ENCODE data around the gene SEC14L1. TPM values are rescaled to one million over a fixed set of nuclear protein-coding genes. Genes with fewer than 3 reads are reported as not detected.

Gene SEC14L1
- total RNA-seq, 1 experiment from 2014 or later = 81.0 TPM

DNA sequence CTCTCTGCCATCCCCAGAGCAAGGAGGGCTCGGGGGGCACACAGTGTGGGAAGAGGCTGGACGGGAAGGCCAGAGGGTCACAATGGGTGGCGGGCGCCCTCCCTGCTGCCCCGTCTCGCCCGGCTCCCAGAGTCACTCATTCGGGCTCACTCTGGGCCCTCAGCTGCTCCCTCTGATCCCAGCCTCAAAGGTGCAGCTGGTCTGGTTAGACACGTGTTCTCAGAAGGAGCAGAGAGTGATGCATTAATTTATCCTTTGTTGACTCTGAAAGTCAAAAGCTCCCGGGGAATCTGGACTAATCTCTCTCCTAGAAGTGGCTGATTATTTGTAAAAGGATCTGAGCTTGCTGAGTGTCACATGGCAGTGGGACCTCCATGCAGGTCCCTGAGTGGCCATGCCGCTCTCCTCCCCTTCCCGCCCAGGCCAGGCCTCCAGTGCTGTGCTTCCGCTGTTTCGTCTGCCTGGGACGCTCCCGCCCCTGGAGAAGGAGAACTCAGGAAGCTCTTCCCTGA is 87.5 kb downstream of the SEC14L1 start:
- no peaks in the 10 kb centered on the region for H3K27me3 Mint-ChIP-seq (ENCODE audit: low read depth)
- H3K9me3 Mint-ChIP-seq = 0 out of 2 replicates have a peak, but pooled peaks cover 3% of the 10 kb centered on the region
- TF ChIP-seq ESRRA (CRISPR knock-in tag; IDR thresholded peaks at IDR 0.05; ENCODE audit: borderline replicate concordance) (no peak), MXD4 (CRISPR knock-in tag; IDR thresholded peaks at IDR 0.05; ENCODE audit: borderline replicate concordance) (no peak), GABPB1 (CRISPR knock-in tag; IDR thresholded peaks at IDR 0.05) (no peak), ZNF396 (CRISPR knock-in tag; IDR thresholded peaks at IDR 0.05; ENCODE audit: borderline replicate concordance) (no peak), ZNF219 (CRISPR knock-in tag; IDR thresholded peaks at IDR 0.05; ENCODE audit: borderline replicate concordance) (no peak), NFATC4 (CRISPR knock-in tag; IDR thresholded peaks at IDR 0.05) (no peak), E2F4 (CRISPR knock-in tag; IDR thresholded peaks at IDR 0.05; ENCODE audit: borderline replicate concordance, low read depth) (no peak), ZNF512 (CRISPR knock-in tag; IDR thresholded peaks at IDR 0.05; ENCODE audit: borderline replicate concordance) (no peak), GTF2I (CRISPR knock-in tag; conservative IDR thresholded peaks at IDR 0.05) (no peak), FOXK1 (CRISPR knock-in tag; IDR thresholded peaks at IDR 0.05) (no peak), USF2 (CRISPR knock-in tag; IDR thresholded peaks at IDR 0.05) (no peak), NFYB (CRISPR knock-in tag; conservative IDR thresholded peaks at IDR 0.05; ENCODE audit: low read depth) (no peak), ZNF317 (CRISPR knock-in tag; IDR thresholded peaks at IDR 0.05; ENCODE audit: borderline replicate concordance, low read depth) (no peak)
- TF ChIP-seq, protein P1, sequence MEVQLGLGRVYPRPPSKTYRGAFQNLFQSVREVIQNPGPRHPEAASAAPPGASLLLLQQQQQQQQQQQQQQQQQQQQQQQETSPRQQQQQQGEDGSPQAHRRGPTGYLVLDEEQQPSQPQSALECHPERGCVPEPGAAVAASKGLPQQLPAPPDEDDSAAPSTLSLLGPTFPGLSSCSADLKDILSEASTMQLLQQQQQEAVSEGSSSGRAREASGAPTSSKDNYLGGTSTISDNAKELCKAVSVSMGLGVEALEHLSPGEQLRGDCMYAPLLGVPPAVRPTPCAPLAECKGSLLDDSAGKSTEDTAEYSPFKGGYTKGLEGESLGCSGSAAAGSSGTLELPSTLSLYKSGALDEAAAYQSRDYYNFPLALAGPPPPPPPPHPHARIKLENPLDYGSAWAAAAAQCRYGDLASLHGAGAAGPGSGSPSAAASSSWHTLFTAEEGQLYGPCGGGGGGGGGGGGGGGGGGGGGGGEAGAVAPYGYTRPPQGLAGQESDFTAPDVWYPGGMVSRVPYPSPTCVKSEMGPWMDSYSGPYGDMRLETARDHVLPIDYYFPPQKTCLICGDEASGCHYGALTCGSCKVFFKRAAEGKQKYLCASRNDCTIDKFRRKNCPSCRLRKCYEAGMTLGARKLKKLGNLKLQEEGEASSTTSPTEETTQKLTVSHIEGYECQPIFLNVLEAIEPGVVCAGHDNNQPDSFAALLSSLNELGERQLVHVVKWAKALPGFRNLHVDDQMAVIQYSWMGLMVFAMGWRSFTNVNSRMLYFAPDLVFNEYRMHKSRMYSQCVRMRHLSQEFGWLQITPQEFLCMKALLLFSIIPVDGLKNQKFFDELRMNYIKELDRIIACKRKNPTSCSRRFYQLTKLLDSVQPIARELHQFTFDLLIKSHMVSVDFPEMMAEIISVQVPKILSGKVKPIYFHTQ (CRISPR knock-in tag; IDR thresholded peaks at IDR 0.05) = no peak
- H3K36me3 Mint-ChIP-seq = 0 out of 2 replicates have a peak, but pooled peaks cover 2% of the 10 kb centered on the region
- ChIA-PET POLR2A (no interaction called here), CTCF (interaction anchor here (0.6 to 1.9 kb wide), 3 partner anchors 14 to 360 kb away, joined by 3 to 8 read pairs (median 4); partner anchors contain the start of gene MGAT5B)
- DNase-seq (ENCODE audit: low spot score) = no peak
- H3K4me1 Mint-ChIP-seq = no peaks in the 10 kb centered on the region
- H3K4me3 Mint-ChIP-seq = no peak overlapping the region
- H3K27ac Mint-ChIP-seq = no peak overlapping the region
- no peak for ATAC-seq

- ChIA-PET CTCF (interaction anchor here (0.6 to 1.9 kb wide), 2 partner anchors 14 to 361 kb away, joined by 3 to 8 read pairs; no protein-coding TSS in a partner anchor), POLR2A (no interaction called here)
- H3K9me3 Mint-ChIP-seq = 0 out of 2 replicates have a peak, but pooled peaks cover 3% of the 10 kb centered on the region
- DNase-seq (ENCODE audit: low spot score) (no peak), ATAC-seq (no peak)
- no peak for TF ChIP-seq ZNF138 (CRISPR knock-in tag; conservative IDR thresholded peaks at IDR 0.05)
- H3K27me3 Mint-ChIP-seq (ENCODE audit: low read depth) = no peaks in the 10 kb centered on the region
- H3K36me3 Mint-ChIP-seq = 0 out of 2 replicates have a peak, but pooled peaks cover 2% of the 10 kb centered on the region
- H3K27ac Mint-ChIP-seq = no peak overlapping the region; the same call in 1 of the 2 replicates
- no peak overlapping the region for H3K4me3 Mint-ChIP-seq
- H3K4me1 Mint-ChIP-seq = peaks cover 2% of the 10 kb centered on the region; the same call in 1 of the 2 replicates
Observed at GRCh38 chr17:77228816-77229215, 88.0 kb downstream of the SEC14L1 start.

Data from WTC11 (cell line).